Neural cell (in vitro differentiated cells): ENCODE results near the gene TXNDC17. TPM values are rescaled to one million over a fixed set of nuclear protein-coding genes. Genes with fewer than 3 reads are reported as not detected.
A peak's percentile ranks its signal among the peaks of the same experiment; 100 is the strongest.

ENCODE experiments used
- H2AFZ ChIP-seq: fragments of 200-600, 300-800 bp; sonication (generic), shearing (Covaris generic); 2 replicates; pipeline ENCODE4 v1.6.0; 2014; ENCODE audit warnings: low read depth, mild to moderate bottlenecking, antibody characterized with exemption, low read length, moderate library complexity
- H3F3A ChIP-seq: fragments of 200-600 bp; shearing (Covaris generic); 2 replicates; pipeline ENCODE4 v1.6.1; 2016; ENCODE audit warnings: mild to moderate bottlenecking, moderate library complexity, mixed read lengths, antibody characterized with exemption, low read length; ENCODE audit not compliant: insufficient read depth, poor library complexity, severe bottlenecking
- H3K27ac ChIP-seq: fragments of 200-600, 300-800 bp; sonication (generic), shearing (Covaris generic); 2 replicates; pipeline ENCODE4 v1.5.1; 2014; ENCODE audit warnings: mild to moderate bottlenecking, low read length, moderate library complexity
- H3K27me3 ChIP-seq: fragments of 300-800, 200-600 bp; sonication (generic), shearing (Covaris generic); 2 replicates; pipeline ENCODE4 v1.6.0; 2014; ENCODE audit warnings: mild to moderate bottlenecking, low read depth, low read length, moderate library complexity; ENCODE audit not compliant: insufficient read depth
- H3K36me3 ChIP-seq: fragments of 300-800, 200-600 bp; sonication (generic), shearing (Covaris generic); 2 replicates; pipeline ENCODE4 v1.5.1; 2014; ENCODE audit warnings: mild to moderate bottlenecking, antibody characterized with exemption, low read length, moderate library complexity; ENCODE audit not compliant: insufficient read depth
- H3K4me2 ChIP-seq: fragments of 300-800, 200-600 bp; sonication (generic), shearing (Covaris generic); 2 replicates; pipeline ENCODE4 v1.6.0; 2014; ENCODE audit warnings: mild to moderate bottlenecking, low read length
- H3K4me3 ChIP-seq: fragments of 300-800, 200-600 bp; sonication (generic), shearing (Covaris generic); 2 replicates; pipeline ENCODE4 v1.5.1; 2014; ENCODE audit warnings: mild to moderate bottlenecking, low read length, moderate library complexity
- H3K79me2 ChIP-seq: fragments of 200-600 bp; shearing (Covaris generic); replicated peaks from 2 replicates; pipeline ENCODE4 v1.6.0; 2014; ENCODE audit warnings: mild to moderate bottlenecking, low read length, moderate library complexity; ENCODE audit not compliant: insufficient read depth
- H3K9ac ChIP-seq: fragments of 300-800, 200-600 bp; sonication (generic), shearing (Covaris generic); 2 replicates; pipeline ENCODE4 v1.6.1; 2016; ENCODE audit warnings: mild to moderate bottlenecking, low read length, mixed read lengths
- H3K9me2 ChIP-seq: fragments of 200-600 bp; shearing (Covaris generic); 2 replicates; pipeline ENCODE4 v1.6.1; 2016; ENCODE audit warnings: mild to moderate bottlenecking, low read length, mixed read lengths; ENCODE audit not compliant: insufficient read depth
- H3K9me3 ChIP-seq: fragments of 200-600, 300-800 bp; sonication (generic), shearing (Covaris generic); 2 replicates; pipeline ENCODE4 v1.6.1; 2016; ENCODE audit warnings: mild to moderate bottlenecking, mixed run types, low read length, moderate library complexity, mixed read lengths
- H4K20me1 ChIP-seq: fragments of 200-600 bp; shearing (Covaris generic); 2 replicates; pipeline ENCODE4 v1.6.1; 2016; ENCODE audit warnings: mild to moderate bottlenecking, mixed run types; ENCODE audit not compliant: insufficient read depth
- EP300 ChIP-seq: fragments of 450-650 bp; conservative IDR thresholded peaks from 2 replicates; pipeline ENCODE4 v1.6.1; 2014; ENCODE audit warnings: antibody characterized with exemption, mild to moderate bottlenecking, moderate library complexity; ENCODE audit not compliant: poor library complexity, severe bottlenecking
- EZH2 ChIP-seq: fragments of 200-600, 300-800 bp; shearing (Covaris generic), sonication (generic); IDR thresholded peaks from 2 replicates; pipeline ENCODE4 v1.6.1; 2014; ENCODE audit warnings: antibody characterized with exemption, low read length, borderline replicate concordance, mild to moderate bottlenecking; ENCODE audit not compliant: insufficient read depth, poor library complexity, severe bottlenecking
- MXI1 ChIP-seq: fragments of 450-650 bp; conservative IDR thresholded peaks from 2 replicates; pipeline ENCODE4 v1.6.1; 2014; ENCODE audit warnings: antibody characterized with exemption, mild to moderate bottlenecking; ENCODE audit not compliant: poor library complexity, severe bottlenecking
- POLR2AphosphoS5 ChIP-seq: IDR thresholded peaks from 2 replicates; pipeline ENCODE4 v1.6.1; 2012
- RAD21 ChIP-seq: fragments of 450-650 bp; conservative IDR thresholded peaks from 2 replicates; pipeline ENCODE4 v1.6.1; 2014; ENCODE audit warnings: antibody characterized with exemption, mild to moderate bottlenecking, moderate library complexity
- SMC3 ChIP-seq: fragments of 450-650 bp; conservative IDR thresholded peaks from 2 replicates; pipeline ENCODE4 v1.6.1; 2014; ENCODE audit warnings: antibody characterized with exemption, mild to moderate bottlenecking, moderate library complexity; ENCODE audit not compliant: poor library complexity
- TAF1 ChIP-seq: IDR thresholded peaks from 2 replicates; pipeline ENCODE4 v1.6.1; 2012; ENCODE audit warnings: low read depth
- polyA plus RNA-seq: library from polyadenylated mRNA; depleted of rRNA; stranded (reverse); fragments of >200 nt; gene quantifications from 2 replicates; pipeline ENCODE4 v1.2.3, GENCODE V29; 2014
- TF ChIP-seq, protein P1 (sequence below): IDR thresholded peaks from 2 replicates; pipeline ENCODE4 v1.6.1; 2012; ENCODE audit warnings: borderline replicate concordance
- TF ChIP-seq, protein P2 (sequence below): fragments of 450-650 bp; IDR thresholded peaks from 2 replicates; pipeline ENCODE4 v1.5.1; 2014; ENCODE audit warnings: antibody characterized with exemption, mild to moderate bottlenecking, moderate library complexity; ENCODE audit not compliant: poor library complexity, severe bottlenecking

The TXNDC17 gene
- polyA plus RNA-seq, 1 donor from 2014 or later = 216 TPM

DNA sequence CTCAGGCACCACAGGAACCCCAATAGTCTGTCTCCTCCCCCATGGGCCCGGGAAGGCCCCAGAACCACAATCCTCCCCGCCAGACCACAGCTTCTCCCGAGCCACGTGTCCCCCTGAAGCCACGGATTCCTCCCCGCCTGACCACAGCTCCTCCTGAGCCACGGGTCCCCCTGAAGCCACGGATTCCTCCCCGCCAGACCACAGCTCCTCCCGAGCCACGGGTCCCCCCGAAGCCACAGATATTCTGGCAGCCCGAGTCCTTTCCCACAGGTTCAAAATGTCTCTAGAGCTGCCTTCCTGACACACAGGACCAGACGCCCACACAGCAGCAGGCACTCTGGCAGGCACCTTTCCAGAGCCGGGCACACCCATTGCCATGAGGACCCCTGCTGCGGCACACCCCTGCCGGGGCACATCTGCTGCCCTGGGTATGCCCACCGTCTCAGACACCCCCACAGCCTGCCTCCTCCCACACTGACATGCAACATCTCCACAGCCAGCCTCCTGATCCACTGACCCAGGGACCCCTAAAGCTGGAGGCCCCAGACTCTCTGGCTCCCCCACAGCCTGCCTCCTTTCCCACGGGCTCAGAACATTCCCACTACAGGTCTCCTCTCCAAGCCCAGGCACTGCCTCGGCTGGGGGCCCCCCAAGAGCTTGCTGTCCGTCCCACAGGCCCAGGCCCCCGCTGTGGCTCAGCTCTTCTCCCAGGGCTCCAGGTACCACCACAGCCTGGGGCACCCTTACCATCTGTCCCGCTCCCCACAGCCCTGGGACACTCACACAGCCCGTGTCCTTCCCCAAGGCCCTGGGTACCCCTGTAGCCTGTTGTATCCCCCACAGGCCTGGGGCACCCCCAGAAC is 2.6 kb upstream of the TXNDC17 start:
- peaks cover 4% of the 10 kb centered on the region for H3F3A ChIP-seq
- H3K9ac ChIP-seq = peak overlapping the region; percentile 95
- H4K20me1 ChIP-seq = no peaks in the 10 kb centered on the region
- H2AFZ ChIP-seq = no peak overlapping the region
- peak overlapping the region; percentile 81 for H3K4me3 ChIP-seq
- H3K79me2 ChIP-seq = peaks cover 32% of the 10 kb centered on the region
- H3K4me2 ChIP-seq = no peak overlapping the region
- H3K27ac ChIP-seq = no peak overlapping the region
- H3K9me2 ChIP-seq = no peaks in the 10 kb centered on the region
- H3K36me3 ChIP-seq = peaks cover 4% of the 10 kb centered on the region
- TF ChIP-seq EZH2 = no peak
- no peak for TF ChIP-seq POLR2AphosphoS5
- no peak for TF ChIP-seq EP300
- TF ChIP-seq MXI1 = no peak
- no peak for TF ChIP-seq SMC3
- no peak for TF ChIP-seq RAD21
- no peak for TF ChIP-seq TAF1
- TF ChIP-seq, protein P1, sequence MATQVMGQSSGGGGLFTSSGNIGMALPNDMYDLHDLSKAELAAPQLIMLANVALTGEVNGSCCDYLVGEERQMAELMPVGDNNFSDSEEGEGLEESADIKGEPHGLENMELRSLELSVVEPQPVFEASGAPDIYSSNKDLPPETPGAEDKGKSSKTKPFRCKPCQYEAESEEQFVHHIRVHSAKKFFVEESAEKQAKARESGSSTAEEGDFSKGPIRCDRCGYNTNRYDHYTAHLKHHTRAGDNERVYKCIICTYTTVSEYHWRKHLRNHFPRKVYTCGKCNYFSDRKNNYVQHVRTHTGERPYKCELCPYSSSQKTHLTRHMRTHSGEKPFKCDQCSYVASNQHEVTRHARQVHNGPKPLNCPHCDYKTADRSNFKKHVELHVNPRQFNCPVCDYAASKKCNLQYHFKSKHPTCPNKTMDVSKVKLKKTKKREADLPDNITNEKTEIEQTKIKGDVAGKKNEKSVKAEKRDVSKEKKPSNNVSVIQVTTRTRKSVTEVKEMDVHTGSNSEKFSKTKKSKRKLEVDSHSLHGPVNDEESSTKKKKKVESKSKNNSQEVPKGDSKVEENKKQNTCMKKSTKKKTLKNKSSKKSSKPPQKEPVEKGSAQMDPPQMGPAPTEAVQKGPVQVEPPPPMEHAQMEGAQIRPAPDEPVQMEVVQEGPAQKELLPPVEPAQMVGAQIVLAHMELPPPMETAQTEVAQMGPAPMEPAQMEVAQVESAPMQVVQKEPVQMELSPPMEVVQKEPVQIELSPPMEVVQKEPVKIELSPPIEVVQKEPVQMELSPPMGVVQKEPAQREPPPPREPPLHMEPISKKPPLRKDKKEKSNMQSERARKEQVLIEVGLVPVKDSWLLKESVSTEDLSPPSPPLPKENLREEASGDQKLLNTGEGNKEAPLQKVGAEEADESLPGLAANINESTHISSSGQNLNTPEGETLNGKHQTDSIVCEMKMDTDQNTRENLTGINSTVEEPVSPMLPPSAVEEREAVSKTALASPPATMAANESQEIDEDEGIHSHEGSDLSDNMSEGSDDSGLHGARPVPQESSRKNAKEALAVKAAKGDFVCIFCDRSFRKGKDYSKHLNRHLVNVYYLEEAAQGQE = no peak
- TF ChIP-seq, protein P2, sequence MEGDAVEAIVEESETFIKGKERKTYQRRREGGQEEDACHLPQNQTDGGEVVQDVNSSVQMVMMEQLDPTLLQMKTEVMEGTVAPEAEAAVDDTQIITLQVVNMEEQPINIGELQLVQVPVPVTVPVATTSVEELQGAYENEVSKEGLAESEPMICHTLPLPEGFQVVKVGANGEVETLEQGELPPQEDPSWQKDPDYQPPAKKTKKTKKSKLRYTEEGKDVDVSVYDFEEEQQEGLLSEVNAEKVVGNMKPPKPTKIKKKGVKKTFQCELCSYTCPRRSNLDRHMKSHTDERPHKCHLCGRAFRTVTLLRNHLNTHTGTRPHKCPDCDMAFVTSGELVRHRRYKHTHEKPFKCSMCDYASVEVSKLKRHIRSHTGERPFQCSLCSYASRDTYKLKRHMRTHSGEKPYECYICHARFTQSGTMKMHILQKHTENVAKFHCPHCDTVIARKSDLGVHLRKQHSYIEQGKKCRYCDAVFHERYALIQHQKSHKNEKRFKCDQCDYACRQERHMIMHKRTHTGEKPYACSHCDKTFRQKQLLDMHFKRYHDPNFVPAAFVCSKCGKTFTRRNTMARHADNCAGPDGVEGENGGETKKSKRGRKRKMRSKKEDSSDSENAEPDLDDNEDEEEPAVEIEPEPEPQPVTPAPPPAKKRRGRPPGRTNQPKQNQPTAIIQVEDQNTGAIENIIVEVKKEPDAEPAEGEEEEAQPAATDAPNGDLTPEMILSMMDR = no peak
- no peaks in the 10 kb centered on the region for H3K27me3 ChIP-seq
- no peaks in the 10 kb centered on the region for H3K9me3 ChIP-seq

DNA sequence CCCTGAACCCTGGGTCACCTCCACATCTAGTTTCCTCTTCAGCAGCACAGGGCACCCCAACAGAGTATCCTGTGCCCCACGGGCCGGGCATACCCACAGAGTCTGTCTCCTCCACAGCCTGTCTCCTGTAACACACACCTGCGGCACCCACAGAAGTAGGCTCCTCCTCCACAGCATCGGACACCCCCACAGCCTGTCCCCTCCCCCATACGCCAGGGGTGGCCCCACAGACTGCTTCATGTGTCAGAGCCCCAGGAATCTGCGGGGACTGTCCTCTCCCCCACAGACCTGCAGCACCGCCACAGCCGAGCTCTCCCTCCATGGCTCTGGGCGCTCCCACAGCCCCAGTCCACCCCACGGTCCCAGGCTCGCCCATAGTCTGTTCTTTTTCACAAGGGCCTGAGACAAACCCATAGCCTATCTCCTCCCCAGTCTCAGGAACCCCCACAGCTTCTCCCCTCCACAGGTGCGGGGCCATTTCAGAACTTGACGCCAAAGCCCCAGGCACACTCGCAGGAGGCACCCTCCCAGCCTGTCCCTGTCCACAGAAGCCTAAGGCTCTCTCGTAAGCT is 1.8 kb upstream of the TXNDC17 start:
- H3F3A ChIP-seq = peaks cover 4% of the 10 kb centered on the region
- no peaks in the 10 kb centered on the region for H3K9me2 ChIP-seq
- H4K20me1 ChIP-seq = no peaks in the 10 kb centered on the region
- peak overlapping the region; percentile 95 for H3K9ac ChIP-seq
- no peak for TF ChIP-seq POLR2AphosphoS5
- TF ChIP-seq, protein P1 = no peak
- TF ChIP-seq EP300 = no peak
- peak overlapping the region; percentile 95 for H3K4me2 ChIP-seq
- no peaks in the 10 kb centered on the region for H3K27me3 ChIP-seq
- no peaks in the 10 kb centered on the region for H3K9me3 ChIP-seq
- H3K4me3 ChIP-seq = peak overlapping the region; percentile 81
- H3K27ac ChIP-seq = peak overlapping the region; percentile 90
- H3K79me2 ChIP-seq = peaks cover 32% of the 10 kb centered on the region
- H2AFZ ChIP-seq = no peak overlapping the region
- H3K36me3 ChIP-seq = no peaks in the 10 kb centered on the region
